ENCODE results near the gene PRDM9. TPM values are rescaled to one million over a fixed set of nuclear protein-coding genes. Genes with fewer than 3 reads are reported as not detected.
A peak's percentile ranks its signal among the peaks of the same experiment; 100 is the strongest.
"Not testable (repeated sequence)": the region's sequence is repeated elsewhere in the genome, so short reads cannot be mapped to it uniquely, and the experiment has no call there.

The PRDM9 gene
- total RNA-seq, 1 experiment from 2014 or later, result not detected

DNA sequence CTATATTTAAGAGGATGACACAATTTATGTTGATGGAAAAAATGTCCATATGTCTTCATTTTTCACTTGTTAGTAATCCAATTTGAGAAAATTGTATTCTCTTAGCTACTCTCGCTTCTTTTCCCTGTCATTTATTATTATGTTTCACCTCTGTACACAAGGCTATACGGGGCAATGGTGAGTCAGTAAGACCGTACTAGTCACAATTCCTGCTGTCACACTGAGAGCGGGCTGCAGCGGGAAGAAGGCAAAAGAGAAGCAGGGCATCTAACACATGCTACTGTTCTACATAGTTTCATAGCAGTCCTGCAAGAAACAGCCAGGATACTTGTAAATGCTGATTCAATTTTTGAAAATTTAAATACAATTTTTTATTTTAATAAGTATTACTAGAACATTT, 23.3 kb upstream of the PRDM9 start:
- Histone ChIP-seq H4K5ac (ENCODE audit: insufficient read length, low read depth, low read length) (no peak overlapping the region), H3K23ac (ENCODE audit: insufficient read length, low read depth, low read length) (no peak overlapping the region), H3K79me1 (ENCODE audit: insufficient read depth, low read depth, low read length, poor library complexity, severe bottlenecking) (no peaks in the 10 kb centered on the region), H3K23me2 (ENCODE audit: insufficient read length, low read depth, low read length, poor library complexity, severe bottlenecking) (no peaks in the 10 kb centered on the region), H3K4ac (ENCODE audit: low read depth, low read length) (no peak overlapping the region), H3K9ac (ENCODE audit: extremely low read depth, insufficient read length, low read length) (no peak overlapping the region), H3K27ac (ENCODE audit: insufficient read length, low read depth, low read length) (no peak overlapping the region), H3K14ac (ENCODE audit: insufficient read depth, low read length) (no peak overlapping the region), H4K8ac (replicated peaks; ENCODE audit: insufficient read length, low read depth, low read length) (no peak overlapping the region), H2BK5ac (ENCODE audit: insufficient read length, low read length) (no peak overlapping the region), H2BK15ac (ENCODE audit: low read depth, low read length) (no peak overlapping the region), H2BK120ac (ENCODE audit: low read depth, low read length, poor library complexity, severe bottlenecking) (no peak overlapping the region), H2AK5ac (ENCODE audit: insufficient read length, low read length) (no peak overlapping the region), H3K56ac (ENCODE audit: insufficient read length, low read depth, low read length) (no peak overlapping the region), H3K9me3 (ENCODE audit: control insufficient read depth, low read depth, low read length) (no peaks in the 10 kb centered on the region), H3K79me2 (ENCODE audit: insufficient read depth, low read length) (no peaks in the 10 kb centered on the region), H4K20me1 (ENCODE audit: control insufficient read depth, insufficient read depth, insufficient read length) (no peaks in the 10 kb centered on the region), H3K18ac (ENCODE audit: insufficient read length, low read depth, low read length) (no peak overlapping the region), H3K4me2 (ENCODE audit: insufficient read depth, insufficient read length, low read length) (no peak overlapping the region), H3T11ph (ENCODE audit: low read length) (no peak overlapping the region), H2BK20ac (ENCODE audit: low read depth, low read length, poor library complexity, severe bottlenecking) (no peak overlapping the region), H2BK12ac (ENCODE audit: insufficient read length, low read depth, low read length) (no peak overlapping the region), H4K91ac (ENCODE audit: insufficient read length, low read depth, low read length) (no peak overlapping the region), H2AFZ (ENCODE audit: low read length) (no peak overlapping the region), H3K27me3 (ENCODE audit: insufficient read depth, low read length) (no peaks in the 10 kb centered on the region), H3K4me1 (ENCODE audit: insufficient read depth, low read length) (no peaks in the 10 kb centered on the region)
- DNase-seq, result no peak
- TF ChIP-seq, protein P1, sequence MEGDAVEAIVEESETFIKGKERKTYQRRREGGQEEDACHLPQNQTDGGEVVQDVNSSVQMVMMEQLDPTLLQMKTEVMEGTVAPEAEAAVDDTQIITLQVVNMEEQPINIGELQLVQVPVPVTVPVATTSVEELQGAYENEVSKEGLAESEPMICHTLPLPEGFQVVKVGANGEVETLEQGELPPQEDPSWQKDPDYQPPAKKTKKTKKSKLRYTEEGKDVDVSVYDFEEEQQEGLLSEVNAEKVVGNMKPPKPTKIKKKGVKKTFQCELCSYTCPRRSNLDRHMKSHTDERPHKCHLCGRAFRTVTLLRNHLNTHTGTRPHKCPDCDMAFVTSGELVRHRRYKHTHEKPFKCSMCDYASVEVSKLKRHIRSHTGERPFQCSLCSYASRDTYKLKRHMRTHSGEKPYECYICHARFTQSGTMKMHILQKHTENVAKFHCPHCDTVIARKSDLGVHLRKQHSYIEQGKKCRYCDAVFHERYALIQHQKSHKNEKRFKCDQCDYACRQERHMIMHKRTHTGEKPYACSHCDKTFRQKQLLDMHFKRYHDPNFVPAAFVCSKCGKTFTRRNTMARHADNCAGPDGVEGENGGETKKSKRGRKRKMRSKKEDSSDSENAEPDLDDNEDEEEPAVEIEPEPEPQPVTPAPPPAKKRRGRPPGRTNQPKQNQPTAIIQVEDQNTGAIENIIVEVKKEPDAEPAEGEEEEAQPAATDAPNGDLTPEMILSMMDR (conservative IDR thresholded peaks at IDR 0.05), result no peak
- Mint-ChIP-seq H3K4me1 (no peaks in the 10 kb centered on the region), H3K27ac (peak overlapping the region in 1 of 3 experiments; percentile 82; a peak in 1 of 7 replicates), H3K9me3 (peaks cover 4 to 5% of the 10 kb centered on the region in 2 experiments; a peak in 4 of 5 replicates), H3K27me3 (ENCODE audit: low read depth) (no peaks in the 10 kb centered on the region; the same call in 1 of the 2 replicates), H3K36me3 (ENCODE audit: insufficient read depth in 1 of 3, low read depth in 3 of 3) (peaks cover 0 to 5% (median 0%) of the 10 kb centered on the region in 3 experiments; a peak in 1 of 7 replicates), H3K4me3 (no peak overlapping the region)
- no CpG with 5 or more reads among the region's 5 CpGs for WGBS (ENCODE audit: extremely low coverage, insufficient read length, low lambda C conversion rate)

DNA sequence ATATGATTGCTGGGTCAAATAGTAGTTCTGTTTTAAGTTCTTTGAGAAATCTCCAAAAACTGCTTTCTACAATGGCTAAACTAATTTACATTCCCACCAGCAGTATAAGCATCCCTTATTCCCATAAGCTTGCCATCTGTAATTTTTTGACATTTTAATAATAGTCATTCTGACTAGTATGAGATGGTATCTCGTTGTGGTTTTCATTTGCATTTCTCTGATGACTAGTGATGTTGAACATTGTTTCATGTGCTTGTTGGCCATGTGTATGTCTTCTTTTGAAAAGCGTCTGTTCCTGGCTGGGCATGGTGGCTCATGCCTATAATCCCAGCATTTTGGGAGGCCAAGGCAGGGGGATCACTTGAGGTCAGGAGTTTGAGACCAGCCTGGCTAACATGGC, 21.2 kb upstream of the PRDM9 start:
- H3K36me3 Mint-ChIP-seq (ENCODE audit: insufficient read depth in 1 of 3, low read depth in 3 of 3); H2BK120ac ChIP-seq (ENCODE audit: low read depth, low read length, poor library complexity, severe bottlenecking); H3K4me1 ChIP-seq (ENCODE audit: insufficient read depth, low read length); H2AFZ ChIP-seq (ENCODE audit: low read length); H2BK12ac ChIP-seq (ENCODE audit: insufficient read length, low read depth, low read length); H3K23ac ChIP-seq (ENCODE audit: insufficient read length, low read depth, low read length); H3K79me2 ChIP-seq (ENCODE audit: insufficient read depth, low read length); H2AK5ac ChIP-seq (ENCODE audit: insufficient read length, low read length); H3K79me1 ChIP-seq (ENCODE audit: insufficient read depth, low read depth, low read length, poor library complexity, severe bottlenecking); H4K5ac ChIP-seq (ENCODE audit: insufficient read length, low read depth, low read length); H3K9me3 ChIP-seq (ENCODE audit: control insufficient read depth, low read depth, low read length); H3K27me3 Mint-ChIP-seq (ENCODE audit: low read depth); H4K8ac ChIP-seq (replicated peaks; ENCODE audit: insufficient read length, low read depth, low read length); H3K27ac ChIP-seq (ENCODE audit: insufficient read length, low read depth, low read length); H3K4me3 Mint-ChIP-seq; H3K56ac ChIP-seq (ENCODE audit: insufficient read length, low read depth, low read length); H2BK5ac ChIP-seq (ENCODE audit: insufficient read length, low read length); H3K18ac ChIP-seq (ENCODE audit: insufficient read length, low read depth, low read length); H4K20me1 ChIP-seq (ENCODE audit: control insufficient read depth, insufficient read depth, insufficient read length); H2BK15ac ChIP-seq (ENCODE audit: low read depth, low read length); H4K91ac ChIP-seq (ENCODE audit: insufficient read length, low read depth, low read length); DNase-seq; H3K4ac ChIP-seq (ENCODE audit: low read depth, low read length); H3K4me1 Mint-ChIP-seq; H3K27ac Mint-ChIP-seq; H3T11ph ChIP-seq (ENCODE audit: low read length); H3K4me2 ChIP-seq (ENCODE audit: insufficient read depth, insufficient read length, low read length); H3K23me2 ChIP-seq (ENCODE audit: insufficient read length, low read depth, low read length, poor library complexity, severe bottlenecking); H3K9ac ChIP-seq (ENCODE audit: extremely low read depth, insufficient read length, low read length); H3K14ac ChIP-seq (ENCODE audit: insufficient read depth, low read length); H3K27me3 ChIP-seq (ENCODE audit: insufficient read depth, low read length); H2BK20ac ChIP-seq (ENCODE audit: low read depth, low read length, poor library complexity, severe bottlenecking): not testable (repeated sequence)
- WGBS (ENCODE audit: extremely low coverage, insufficient read length, low lambda C conversion rate), result no CpG with 5 or more reads among the region's 2 CpGs
- H3K9me3 Mint-ChIP-seq, result peaks cover 5 to 10% of the 10 kb centered on the region in 2 experiments; a peak in 3 of 5 replicates

All from H9 (cell line).